HCT116 (cell line): Measurements from ENCODE around the gene BPIFB3. TPM values are rescaled to one million over a fixed set of nuclear protein-coding genes. Genes with fewer than 3 reads are reported as not detected.

Source experiments
- ATAC-seq: fragments of 200-7000 bp; cut with Tn5 transposase; 2 replicates; pipeline ENCODE4 v1.9.1; 2020; ENCODE audit warnings: mild to moderate bottlenecking, moderate library complexity
- BruUV-seq: library from RNA; stranded (reverse); fragments of 400-500 nt; replicated peaks from 2 replicates; lab custom pipeline; 2021; lab: Mats Ljungman, UMichigan
- CTCF ChIA-PET: fragments of 300-600 bp; sonication (Branson Sonifier 250); formaldehyde crosslinking; loops from one replicate; lab custom pipeline; 2021; ENCODE audit warnings: antibody characterized with exemption; lab: Charles Lee
- POLR2A ChIA-PET: fragments of 300-600, 350-600 bp; sonication (Branson Sonifier 250); formaldehyde crosslinking; loops from one replicate; lab custom pipeline; 2021; ENCODE audit warnings: antibody characterized with exemption; lab: Charles Lee
- RAD21 ChIA-PET, 2 experiments: fragments of 300-600 bp; sonication (Branson Sonifier 250); formaldehyde crosslinking; loops; one replicate each; lab custom pipeline; 2023; ENCODE audit warnings: low total read pairs in 2 of 2; ENCODE audit not compliant: uncharacterized antibody in 2 of 2, unreplicated experiment in 2 of 2, low non-redundant PET in 1 of 2; lab: Charles Lee
- DNase-seq: peaks from one replicate; pipeline ENCODE4 v3.0.0-alpha.2; 2010; ENCODE audit warnings: low read depth, low spot score
- H2AFZ ChIP-seq: fragments of 200-600 bp; shearing (Covaris generic), sonication (generic); 2 replicates; pipeline ENCODE4 v1.6.1; 2017; ENCODE audit warnings: low read depth, mixed run types, mixed read lengths, antibody characterized with exemption, low read length; ENCODE audit not compliant: poor library complexity, severe bottlenecking
- H3K27ac ChIP-seq: 2 replicates; pipeline ENCODE4 v1.5.1; 2012; ENCODE audit warnings: low read depth, low read length
- H3K27me3 ChIP-seq: fragments of 200-600 bp; sonication (generic); 2 replicates; pipeline ENCODE4 v1.6.1; 2016; ENCODE audit warnings: mixed run types, low read length, mixed read lengths; ENCODE audit not compliant: insufficient read depth
- H3K36me3 ChIP-seq, 2 experiments: fragments of 200-500 bp in 1 of 2; fragments of 200-600 bp in 1 of 2; sonication (Bioruptor generic) in 1 of 2; sonication (generic) in 1 of 2; 2 replicates each; pipeline versions ENCODE4 v1.5.1 to v1.6.1; 2014 to 2016; ENCODE audit warnings: low read length in 2 of 2, inconsistent platforms in 1 of 2, mixed read lengths in 1 of 2, mixed run types in 1 of 2; ENCODE audit not compliant: insufficient read depth in 2 of 2, control insufficient read depth in 1 of 2
- H3K4me1 ChIP-seq, 2 experiments: fragments of 200-600 bp in 1 of 2; sonication (generic) in 1 of 2; 2 replicates each; pipeline versions ENCODE4 v1.5.1 to v1.6.1; 2012 to 2017; ENCODE audit warnings: low read length in 2 of 2, inconsistent platforms in 1 of 2, mild to moderate bottlenecking in 1 of 2, mixed read lengths in 1 of 2, mixed run types in 1 of 2, moderate library complexity in 1 of 2; ENCODE audit not compliant: insufficient read depth in 2 of 2, control insufficient read depth in 1 of 2
- H3K4me2 ChIP-seq: fragments of 200-600 bp; sonication (generic); 2 replicates; pipeline ENCODE4 v1.6.1; 2017; ENCODE audit warnings: mixed run types, low read length, mixed read lengths
- H3K4me3 ChIP-seq, 2 experiments: fragments of 200-600 bp in 1 of 2; sonication (generic) in 1 of 2; replicated peaks in 1 of 2; 2 replicates each; pipeline ENCODE4 v1.5.1; 2011 to 2016; ENCODE audit warnings: low read length in 2 of 2, control low read depth in 1 of 2, low read depth in 1 of 2, mild to moderate bottlenecking in 1 of 2, mixed read lengths in 1 of 2, mixed run types in 1 of 2
- H3K79me2 ChIP-seq: fragments of 200-600 bp; sonication (generic); 2 replicates; pipeline ENCODE4 v1.6.1; 2017; ENCODE audit warnings: mild to moderate bottlenecking, mixed run types, low read length, moderate library complexity, mixed read lengths; ENCODE audit not compliant: insufficient read depth
- H3K9ac ChIP-seq: fragments of 200-600 bp; sonication (generic); 2 replicates; pipeline ENCODE4 v1.6.1; 2016; ENCODE audit warnings: low read length, mixed read lengths
- H3K9me2 ChIP-seq: fragments of 200-600 bp; sonication (generic), shearing (Covaris generic); 2 replicates; pipeline ENCODE4 v1.6.1; 2017; ENCODE audit warnings: mixed run types, mild to moderate bottlenecking, moderate library complexity; ENCODE audit not compliant: insufficient read depth
- H3K9me3 ChIP-seq, 2 experiments: fragments of 200-500 bp in 1 of 2; fragments of 200-600 bp in 1 of 2; sonication (Bioruptor generic) in 1 of 2; sonication (generic) in 1 of 2; 2 replicates each; pipeline ENCODE4 v1.6.1; 2014 to 2017; ENCODE audit warnings: low read length in 2 of 2, mixed read lengths in 2 of 2, inconsistent platforms in 1 of 2, low read depth in 1 of 2, mild to moderate bottlenecking in 1 of 2, mixed run types in 1 of 2, moderate library complexity in 1 of 2; ENCODE audit not compliant: control insufficient read depth in 1 of 2, insufficient read depth in 1 of 2
- H4K20me1 ChIP-seq: fragments of 200-600 bp; sonication (generic), shearing (Covaris generic); 2 replicates; pipeline ENCODE4 v1.6.1; 2017; ENCODE audit warnings: mixed run types, mild to moderate bottlenecking, moderate library complexity; ENCODE audit not compliant: insufficient read depth
- ATF3 ChIP-seq: IDR thresholded peaks from 2 replicates; pipeline ENCODE4 v1.6.1; 2012
- EGR1 ChIP-seq: IDR thresholded peaks from 2 replicates; pipeline ENCODE4 v1.6.1; 2012; ENCODE audit warnings: low read depth
- ELF1 ChIP-seq: IDR thresholded peaks from 2 replicates; pipeline ENCODE4 v1.6.1; 2012; ENCODE audit warnings: low read depth, borderline replicate concordance
- EZH2 ChIP-seq: fragments of 200-600 bp; sonication (generic); IDR thresholded peaks from 2 replicates; pipeline ENCODE4 v1.6.1; 2017; ENCODE audit warnings: antibody characterized with exemption, mixed run types
- EZH2phosphoT487 ChIP-seq: fragments of 200-600 bp; IDR thresholded peaks from 2 replicates; pipeline ENCODE4 v1.6.1; 2018; ENCODE audit warnings: antibody characterized with exemption, borderline replicate concordance
- FOSL1 ChIP-seq: IDR thresholded peaks from 2 replicates; pipeline ENCODE4 v1.6.1; 2012; ENCODE audit warnings: low read depth
- JUND ChIP-seq: IDR thresholded peaks from 2 replicates; pipeline ENCODE4 v1.6.1; 2012
- POLR2A ChIP-seq: IDR thresholded peaks from 2 replicates; pipeline ENCODE4 v1.7.0; 2011; ENCODE audit warnings: borderline replicate concordance; ENCODE audit not compliant: insufficient read depth, insufficient read length; ENCODE audit errors: extremely low read depth
- REST ChIP-seq: IDR thresholded peaks from 2 replicates; pipeline ENCODE4 v1.6.1; 2012; ENCODE audit warnings: low read depth
- SRF ChIP-seq: IDR thresholded peaks from 2 replicates; pipeline ENCODE4 v1.6.1; 2012; ENCODE audit warnings: low read depth
- TCF7L2 ChIP-seq: IDR thresholded peaks from 2 replicates; pipeline ENCODE4 v1.7.0; 2011; ENCODE audit warnings: borderline replicate concordance, inconsistent platforms; ENCODE audit not compliant: insufficient read depth, insufficient read length; ENCODE audit errors: extremely low read depth
- ZBTB33 ChIP-seq: IDR thresholded peaks from 2 replicates; pipeline ENCODE4 v1.6.1; 2011; ENCODE audit warnings: mild to moderate bottlenecking, low read length, moderate library complexity; ENCODE audit not compliant: insufficient replicate concordance; ENCODE audit errors: extremely low read depth
- ZNF274 ChIP-seq: fragments of 200-500 bp; sonication (Bioruptor generic); IDR thresholded peaks from 2 replicates; pipeline ENCODE4 v1.6.1; 2014; ENCODE audit warnings: mild to moderate bottlenecking, low read depth, low read length, inconsistent platforms
- intact Hi-C: fragments of 100-400 bp; cut with micrococcal nuclease; formaldehyde crosslinking; loops from 2 replicates; pipeline ENCODE4 v1.10.0; 2022
- total RNA-seq: library from RNA; stranded (reverse); gene quantifications from one replicate; pipeline ENCODE4 v1.2.1, GENCODE V29; 2021; ENCODE audit not compliant: unreplicated experiment

The BPIFB3 gene
- total RNA-seq, 1 experiment from 2014 or later = not detected

GRCh38 chr20:33008336-33009213 is 45.1 kb upstream of the BPIFB3 start:
- Histone ChIP-seq H3K9me3 (no peaks in the 10 kb centered on the region), H3K27me3 (peaks cover 7% of the 10 kb centered on the region; the same call in 1 of the 2 replicates), H2AFZ (no peak overlapping the region), H4K20me1 (no peaks in the 10 kb centered on the region), H3K27ac (no peak overlapping the region), H3K9ac (no peak overlapping the region), H3K36me3 (no peaks in the 10 kb centered on the region), H3K79me2 (no peaks in the 10 kb centered on the region), H3K4me3 (no peak overlapping the region), H3K4me1 (no peaks in the 10 kb centered on the region), H3K4me2 (no peak overlapping the region), H3K9me2 (no peaks in the 10 kb centered on the region)
- POLR2A ChIA-PET = no interaction called here
- DNase-seq = no peak
- RAD21 ChIA-PET = no interaction called here
- ATAC-seq = no peak
- intact Hi-C loops = no loop called here
- CTCF ChIA-PET = no interaction called here
- no TSS peak for BruUV-seq
- TF ChIP-seq ZNF274 = no peak
- no peak for TF ChIP-seq FOSL1
- no peak for TF ChIP-seq EZH2
- no peak for TF ChIP-seq POLR2A
- TF ChIP-seq SRF = no peak
- no peak for TF ChIP-seq ELF1
- TF ChIP-seq ATF3 = no peak
- TF ChIP-seq REST = no peak
- no peak for TF ChIP-seq JUND
- no peak for TF ChIP-seq EGR1
- no peak for TF ChIP-seq EZH2phosphoT487
- no peak for TF ChIP-seq TCF7L2
- no peak for TF ChIP-seq ZBTB33
